Right lobe of liver (tissue), 4 donors: ENCODE data around the gene PREX1.

Experiments used
- POLR2A ChIP-seq: fragments of 450-650 bp; IDR thresholded peaks from one replicate; pipeline ENCODE4 v1.6.1; 2017; ENCODE audit warnings: antibody characterized with exemption, mild to moderate bottlenecking
- TF ChIP-seq, protein P1 (sequence below), 4 donors: fragments of 200-600 bp in 3 of 4; fragments of 450-650 bp in 1 of 4; IDR thresholded peaks; one replicate each; pipeline versions ENCODE4 v1.5.1 to v1.8.0; 2016 to 2022; ENCODE audit warnings: antibody characterized with exemption in 4 of 4, mild to moderate bottlenecking in 2 of 4
- donor health status: DM: no; HTN: no; CAD: no.
- donor health status: DM: no; HTN: no; CAD: no.
- donor health status: DM: no; HTN: yes; CAD: no.

DNA sequence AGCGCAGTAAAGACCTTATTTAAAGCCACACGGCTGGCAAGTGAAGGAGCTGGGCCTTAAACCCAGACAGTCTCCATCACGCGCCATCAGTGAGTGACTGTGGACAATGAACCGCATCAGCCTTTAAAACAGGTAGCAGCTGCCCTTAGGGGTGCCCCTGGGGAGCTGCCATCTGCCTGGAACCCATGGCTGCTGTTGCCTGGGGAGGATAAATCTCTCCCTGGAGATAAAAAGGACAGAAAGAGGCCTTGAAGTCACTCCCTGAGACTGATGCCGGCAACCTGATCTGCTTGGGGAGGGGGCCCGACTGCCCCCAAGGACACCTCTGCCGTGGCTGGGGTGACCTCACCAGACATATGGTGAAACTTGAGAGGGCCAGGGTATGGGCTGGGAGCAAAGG, 73.5 kb downstream of the PREX1 start:
- TF ChIP-seq, protein P1, sequence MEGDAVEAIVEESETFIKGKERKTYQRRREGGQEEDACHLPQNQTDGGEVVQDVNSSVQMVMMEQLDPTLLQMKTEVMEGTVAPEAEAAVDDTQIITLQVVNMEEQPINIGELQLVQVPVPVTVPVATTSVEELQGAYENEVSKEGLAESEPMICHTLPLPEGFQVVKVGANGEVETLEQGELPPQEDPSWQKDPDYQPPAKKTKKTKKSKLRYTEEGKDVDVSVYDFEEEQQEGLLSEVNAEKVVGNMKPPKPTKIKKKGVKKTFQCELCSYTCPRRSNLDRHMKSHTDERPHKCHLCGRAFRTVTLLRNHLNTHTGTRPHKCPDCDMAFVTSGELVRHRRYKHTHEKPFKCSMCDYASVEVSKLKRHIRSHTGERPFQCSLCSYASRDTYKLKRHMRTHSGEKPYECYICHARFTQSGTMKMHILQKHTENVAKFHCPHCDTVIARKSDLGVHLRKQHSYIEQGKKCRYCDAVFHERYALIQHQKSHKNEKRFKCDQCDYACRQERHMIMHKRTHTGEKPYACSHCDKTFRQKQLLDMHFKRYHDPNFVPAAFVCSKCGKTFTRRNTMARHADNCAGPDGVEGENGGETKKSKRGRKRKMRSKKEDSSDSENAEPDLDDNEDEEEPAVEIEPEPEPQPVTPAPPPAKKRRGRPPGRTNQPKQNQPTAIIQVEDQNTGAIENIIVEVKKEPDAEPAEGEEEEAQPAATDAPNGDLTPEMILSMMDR (IDR thresholded peaks at IDR 0.05), result no peak
- TF ChIP-seq POLR2A, result no peak
